ENCODE results near the gene TTC33.
A peak's percentile ranks its signal among the peaks of the same experiment; 100 is the strongest.

The TTC33 gene

GRCh38 chr5:40603378-40603777 lies 152.4 kb downstream of the TTC33 start:
- no peak overlapping the region for H3K4me2 ChIP-seq (ENCODE audit: low read length)
- no peak overlapping the region for H2AFZ ChIP-seq (ENCODE audit: insufficient read depth, low read length, poor library complexity)
- no peak overlapping the region for H2BK120ac ChIP-seq (ENCODE audit: insufficient read depth, low read length, poor library complexity)
- H3K79me2 ChIP-seq (ENCODE audit: control insufficient read depth, insufficient read depth, low read length, poor library complexity): no peaks in the 10 kb centered on the region
- no peaks in the 10 kb centered on the region for H3K36me3 ChIP-seq (ENCODE audit: control insufficient read depth in 1 of 2, insufficient read depth in 2 of 2, low read length in 2 of 2)
- H4K91ac ChIP-seq (ENCODE audit: low read depth, low read length): no peak overlapping the region
- no peak overlapping the region for H3K9ac ChIP-seq (ENCODE audit: low read length)
- no peaks in the 10 kb centered on the region for H3K27me3 ChIP-seq (ENCODE audit: insufficient read depth, low read length)
- no peak overlapping the region for H4K12ac ChIP-seq (ENCODE audit: low read depth, low read length)
- no peak overlapping the region for H3K27ac ChIP-seq (ENCODE audit: low read depth, low read length)
- WGBS (ENCODE audit: extremely low coverage, insufficient coverage, insufficient read length): no CpG with 5 or more reads among the region's 1 CpG
- H4K8ac ChIP-seq (ENCODE audit: low read depth, low read length): no peak overlapping the region
- no peak overlapping the region for H2AK5ac ChIP-seq (ENCODE audit: low read length)
- DNase-seq: no peak
- H2BK12ac ChIP-seq (ENCODE audit: low read length): no peak overlapping the region
- peaks cover 0 to 3% of the 10 kb centered on the region in 2 experiments for H3K4me1 ChIP-seq (ENCODE audit: control insufficient read depth in 1 of 2, insufficient read depth in 2 of 2, low read length in 2 of 2)
- no peaks in the 10 kb centered on the region for H3K79me1 ChIP-seq (ENCODE audit: low read length)
- no peak overlapping the region for H3K23ac ChIP-seq (ENCODE audit: low read length)
- H3K14ac ChIP-seq (ENCODE audit: low read length): no peak overlapping the region
- H3K4me3 ChIP-seq (ENCODE audit: low read depth, low read length): no peak overlapping the region
- H3K4ac ChIP-seq (ENCODE audit: low read depth, low read length): no peak overlapping the region
- no peaks in the 10 kb centered on the region for H3K9me3 ChIP-seq (ENCODE audit: insufficient read depth, low read depth, low read length)
- no peak overlapping the region for H2BK5ac ChIP-seq (ENCODE audit: low read depth, low read length, poor library complexity)
- no peak overlapping the region for H3K18ac ChIP-seq (ENCODE audit: low read length)

GRCh38 chr5:40601198-40601868 lies 154.4 kb downstream of the TTC33 start:
- Histone ChIP-seq H3K4me1 (ENCODE audit: control insufficient read depth in 1 of 2, insufficient read depth in 2 of 2, low read length in 2 of 2) (peaks cover 0 to 3% of the 10 kb centered on the region in 2 experiments), H2AFZ (ENCODE audit: insufficient read depth, low read length, poor library complexity) (no peak overlapping the region), H3K4ac (ENCODE audit: low read depth, low read length) (no peak overlapping the region), H2BK120ac (ENCODE audit: insufficient read depth, low read length, poor library complexity) (no peak overlapping the region), H3K9ac (ENCODE audit: low read length) (no peak overlapping the region), H3K27ac (ENCODE audit: low read depth, low read length) (no peak overlapping the region), H3K9me3 (ENCODE audit: insufficient read depth, low read depth, low read length) (no peaks in the 10 kb centered on the region), H4K91ac (ENCODE audit: low read depth, low read length) (no peak overlapping the region), H3K27me3 (ENCODE audit: insufficient read depth, low read length) (no peaks in the 10 kb centered on the region), H2BK12ac (ENCODE audit: low read length) (no peak overlapping the region), H3K79me2 (ENCODE audit: control insufficient read depth, insufficient read depth, low read length, poor library complexity) (no peaks in the 10 kb centered on the region), H3K36me3 (ENCODE audit: control insufficient read depth in 1 of 2, insufficient read depth in 2 of 2, low read length in 2 of 2) (no peaks in the 10 kb centered on the region), H3K18ac (ENCODE audit: low read length) (no peak overlapping the region), H4K12ac (ENCODE audit: low read depth, low read length) (no peak overlapping the region), H3K4me3 (ENCODE audit: low read depth, low read length) (no peak overlapping the region), H4K8ac (ENCODE audit: low read depth, low read length) (no peak overlapping the region), H3K14ac (ENCODE audit: low read length) (no peak overlapping the region), H3K23ac (ENCODE audit: low read length) (no peak overlapping the region), H3K79me1 (ENCODE audit: low read length) (no peaks in the 10 kb centered on the region), H3K4me2 (ENCODE audit: low read length) (no peak overlapping the region), H2AK5ac (ENCODE audit: low read length) (no peak overlapping the region), H2BK5ac (ENCODE audit: low read depth, low read length, poor library complexity) (no peak overlapping the region)
- DNase-seq: no peak

- H2AK5ac ChIP-seq (ENCODE audit: low read length): no peak overlapping the region
- no peak overlapping the region for H2BK120ac ChIP-seq (ENCODE audit: insufficient read depth, low read length, poor library complexity)
- no peak overlapping the region for H4K12ac ChIP-seq (ENCODE audit: low read depth, low read length)
- no peak overlapping the region for H2BK12ac ChIP-seq (ENCODE audit: low read length)
- no peak overlapping the region for H3K14ac ChIP-seq (ENCODE audit: low read length)
- H3K79me2 ChIP-seq (ENCODE audit: control insufficient read depth, insufficient read depth, low read length, poor library complexity): no peaks in the 10 kb centered on the region
- peaks cover 0 to 3% of the 10 kb centered on the region in 2 experiments for H3K4me1 ChIP-seq (ENCODE audit: control insufficient read depth in 1 of 2, insufficient read depth in 2 of 2, low read length in 2 of 2)
- H2AFZ ChIP-seq (ENCODE audit: insufficient read depth, low read length, poor library complexity): no peak overlapping the region
- no peak overlapping the region for H2BK5ac ChIP-seq (ENCODE audit: low read depth, low read length, poor library complexity)
- H3K9ac ChIP-seq (ENCODE audit: low read length): no peak overlapping the region
- no CpG with 5 or more reads among the region's 1 CpG for WGBS (ENCODE audit: extremely low coverage, insufficient coverage, insufficient read length)
- no peak overlapping the region for H4K8ac ChIP-seq (ENCODE audit: low read depth, low read length)
- H3K27ac ChIP-seq (ENCODE audit: low read depth, low read length): no peak overlapping the region
- no peaks in the 10 kb centered on the region for H3K79me1 ChIP-seq (ENCODE audit: low read length)
- H3K4me2 ChIP-seq (ENCODE audit: low read length): no peak overlapping the region
- no peak overlapping the region for H3K4me3 ChIP-seq (ENCODE audit: low read depth, low read length)
- H4K91ac ChIP-seq (ENCODE audit: low read depth, low read length): no peak overlapping the region
- no peak overlapping the region for H3K18ac ChIP-seq (ENCODE audit: low read length)
- no peaks in the 10 kb centered on the region for H3K27me3 ChIP-seq (ENCODE audit: insufficient read depth, low read length)
- no peaks in the 10 kb centered on the region for H3K36me3 ChIP-seq (ENCODE audit: control insufficient read depth in 1 of 2, insufficient read depth in 2 of 2, low read length in 2 of 2)
- H3K23ac ChIP-seq (ENCODE audit: low read length): no peak overlapping the region
- H3K9me3 ChIP-seq (ENCODE audit: insufficient read depth, low read depth, low read length): no peaks in the 10 kb centered on the region
- no peak for DNase-seq
- no peak overlapping the region for H3K4ac ChIP-seq (ENCODE audit: low read depth, low read length)
Observed at GRCh38 chr5:40600383-40600782, 155.4 kb downstream of the TTC33 start.

GRCh38 chr5:40599676-40600075 lies 156.1 kb downstream of the TTC33 start:
- Histone ChIP-seq H3K36me3 (ENCODE audit: control insufficient read depth in 1 of 2, insufficient read depth in 2 of 2, low read length in 2 of 2) (no peaks in the 10 kb centered on the region), H2BK120ac (ENCODE audit: insufficient read depth, low read length, poor library complexity) (no peak overlapping the region), H3K9me3 (ENCODE audit: insufficient read depth, low read depth, low read length) (no peaks in the 10 kb centered on the region), H3K27me3 (ENCODE audit: insufficient read depth, low read length) (no peaks in the 10 kb centered on the region), H2AK5ac (ENCODE audit: low read length) (no peak overlapping the region), H3K23ac (ENCODE audit: low read length) (no peak overlapping the region), H2BK12ac (ENCODE audit: low read length) (no peak overlapping the region), H4K91ac (ENCODE audit: low read depth, low read length) (no peak overlapping the region), H2BK5ac (ENCODE audit: low read depth, low read length, poor library complexity) (no peak overlapping the region), H3K4me2 (ENCODE audit: low read length) (no peak overlapping the region), H3K4me3 (ENCODE audit: low read depth, low read length) (no peak overlapping the region), H2AFZ (ENCODE audit: insufficient read depth, low read length, poor library complexity) (no peak overlapping the region), H4K8ac (ENCODE audit: low read depth, low read length) (no peak overlapping the region), H3K27ac (ENCODE audit: low read depth, low read length) (no peak overlapping the region), H3K9ac (ENCODE audit: low read length) (no peak overlapping the region), H4K12ac (ENCODE audit: low read depth, low read length) (no peak overlapping the region), H3K18ac (ENCODE audit: low read length) (no peak overlapping the region), H3K4ac (ENCODE audit: low read depth, low read length) (no peak overlapping the region), H3K79me2 (ENCODE audit: control insufficient read depth, insufficient read depth, low read length, poor library complexity) (no peaks in the 10 kb centered on the region), H3K14ac (ENCODE audit: low read length) (no peak overlapping the region), H3K79me1 (ENCODE audit: low read length) (no peaks in the 10 kb centered on the region), H3K4me1 (ENCODE audit: control insufficient read depth in 1 of 2, insufficient read depth in 2 of 2, low read length in 2 of 2) (peaks cover 0 to 3% of the 10 kb centered on the region in 2 experiments)
- DNase-seq: peak; percentile 2 to 67

All from trophoblast cell (in vitro differentiated cells and primary cell).